ENCODE data around the gene CCKAR. TPM values are rescaled to one million over a fixed set of nuclear protein-coding genes. Genes with fewer than 3 reads are reported as not detected.

The CCKAR gene
- total RNA-seq, 1 experiment from 2014 or later, result not detected

GRCh38 chr4:26452565-26453531, 37.4 kb downstream of the CCKAR start:
- TF ChIP-seq REST (IDR thresholded peaks at IDR 0.05; ENCODE audit: insufficient read depth in 1 of 2, low read depth in 2 of 2, low read length in 1 of 2) (no peak), SIN3A (IDR thresholded peaks at IDR 0.05; ENCODE audit: borderline replicate concordance, insufficient read depth, low read depth, low read length) (no peak), POLR2AphosphoS5 (IDR thresholded peaks at IDR 0.05; ENCODE audit: low read depth, low read length) (no peak), TCF7L2 (IDR thresholded peaks at IDR 0.05; ENCODE audit: low read depth, low read length) (no peak), CTCF (IDR thresholded peaks at IDR 0.05) (no peak)
- Histone ChIP-seq H3K27ac (ENCODE audit: low read length) (no peak overlapping the region), H3K4me3 (ENCODE audit: low read depth in 2 of 2, low read length in 2 of 2) (no peak overlapping the region), H3K36me3 (ENCODE audit: control insufficient read depth, insufficient read depth, low read length) (no peaks in the 10 kb centered on the region), H3K9me3 (ENCODE audit: control insufficient read depth, insufficient read depth, low read depth, low read length) (no peaks in the 10 kb centered on the region), H3K27me3 (ENCODE audit: control insufficient read depth, insufficient read depth, low read length) (no peaks in the 10 kb centered on the region), H3K4me1 (ENCODE audit: control insufficient read depth, insufficient read depth, low read length) (no peaks in the 10 kb centered on the region)
- no peak for DNase-seq (ENCODE audit: low read depth, low spot score)
- POLR2A ChIA-PET, result no interaction called here
- BruUV-seq (replicated peaks), result no TSS peak
- no peak for ATAC-seq
- intact Hi-C loops (cut with micrococcal nuclease; ENCODE audit: unreplicated experiment) (no loop called here), in situ Hi-C loops (cut with HindIII; ENCODE audit: low pct_unique_long_range_greater_than_20kb, low sequenced_read_pairs) (no loop called here)
- CTCF ChIA-PET, result no interaction called here

- DNase-seq (ENCODE audit: low read depth, low spot score) (no peak), ATAC-seq (no peak)
- intact Hi-C loops (cut with micrococcal nuclease; ENCODE audit: unreplicated experiment), result no loop called here
- no peak overlapping the region for H3K4me3 ChIP-seq (ENCODE audit: low read depth in 2 of 2, low read length in 2 of 2)
- CTCF ChIA-PET, result no interaction called here
- H3K27me3 ChIP-seq (ENCODE audit: control insufficient read depth, insufficient read depth, low read length), result no peaks in the 10 kb centered on the region
- H3K27ac ChIP-seq (ENCODE audit: low read length), result no peak overlapping the region
- POLR2A ChIA-PET, result no interaction called here
- no peaks in the 10 kb centered on the region for H3K9me3 ChIP-seq (ENCODE audit: control insufficient read depth, insufficient read depth, low read depth, low read length)
- no peaks in the 10 kb centered on the region for H3K36me3 ChIP-seq (ENCODE audit: control insufficient read depth, insufficient read depth, low read length)
- in situ Hi-C loops (cut with HindIII; ENCODE audit: low pct_unique_long_range_greater_than_20kb, low sequenced_read_pairs), result no loop called here
- no peaks in the 10 kb centered on the region for H3K4me1 ChIP-seq (ENCODE audit: control insufficient read depth, insufficient read depth, low read length)
- BruUV-seq (replicated peaks), result no TSS peak
- TF ChIP-seq SIN3A (IDR thresholded peaks at IDR 0.05; ENCODE audit: borderline replicate concordance, insufficient read depth, low read depth, low read length) (no peak), CTCF (IDR thresholded peaks at IDR 0.05) (no peak), REST (IDR thresholded peaks at IDR 0.05; ENCODE audit: insufficient read depth in 1 of 2, low read depth in 2 of 2, low read length in 1 of 2) (no peak), POLR2AphosphoS5 (IDR thresholded peaks at IDR 0.05; ENCODE audit: low read depth, low read length) (no peak), TCF7L2 (IDR thresholded peaks at IDR 0.05; ENCODE audit: low read depth, low read length) (no peak)
Measured at GRCh38 chr4:26451597-26451996, 38.7 kb downstream of the CCKAR start.

All from Panc1 (cell line).